Psoas muscle (tissue), 8 donors: ENCODE data around the gene PLEKHN1. TPM values are rescaled to one million over a fixed set of nuclear protein-coding genes. Genes with fewer than 3 reads are reported as not detected.

Experiments
- ATAC-seq, 4 donors: fragments of 200-7000 bp; cut with Tn5 transposase; one replicate each; pipeline ENCODE4 v1.9.1; 2020; ENCODE audit warnings: moderate library complexity in 3 of 4, mild to moderate bottlenecking in 2 of 4
- DNase-seq, 2 donors: peaks; one replicate each; pipeline ENCODE4 v3.0.0-alpha.2; 2020
- H3K27ac ChIP-seq: fragments of 200-600 bp; one replicate; pipeline ENCODE4 v1.8.0; 2022
- H3K27me3 ChIP-seq, 3 donors: fragments of 200-600 bp in 1 of 3; one replicate each; pipeline versions ENCODE4 v1.6.1 to v1.8.0; 2013 to 2022; ENCODE audit warnings: low read length in 2 of 3, mild to moderate bottlenecking in 2 of 3, moderate library complexity in 1 of 3; ENCODE audit not compliant: insufficient read depth in 3 of 3
- H3K36me3 ChIP-seq, 2 donors: fragments of 200-600 bp in 1 of 2; one replicate each; pipeline versions ENCODE4 v1.6.1 to v1.8.0; 2013 to 2022; ENCODE audit warnings: low read depth in 1 of 2, mild to moderate bottlenecking in 1 of 2, moderate library complexity in 1 of 2; ENCODE audit not compliant: insufficient read depth in 1 of 2
- H3K4me1 ChIP-seq: fragments of 200-600 bp; one replicate; pipeline ENCODE4 v1.8.0; 2022
- H3K4me3 ChIP-seq: fragments of 200-600 bp; one replicate; pipeline ENCODE4 v1.8.0; 2022; ENCODE audit warnings: mild to moderate bottlenecking
- H3K9me3 ChIP-seq: fragments of 200-600 bp; one replicate; pipeline ENCODE4 v1.8.0; 2022
- WGBS, 3 donors: extraction: QIAGEN DNeasy Blood & Tissue Kit; methylation state at CpG; one replicate each; pipeline versions ENCODE4 v1.1.6 to v1.1.7; 2013; 5-methylcytosine and 5-hydroxymethylcytosine counted together
- intact Hi-C, 2 donors: fragments of 100-400 bp; cut with DNase I; formaldehyde crosslinking; loops; one replicate each; pipeline versions ENCODE4 v1.11.0 to v1.14.2; 2022
- polyA plus RNA-seq, 3 donors: library from polyadenylated mRNA; stranded (reverse); fragments of 200-250 nt; gene quantifications; one replicate each; pipeline ENCODE4 v1.2.3, GENCODE V29; 2013
- total RNA-seq, 4 donors: library from RNA; stranded (reverse); fragmentation: NEBNext Ultra II Directional in 2 of 4; extraction: Animal tissue kit (Norgen Biotek cat#: 25700) in 2 of 4; gene quantifications; one replicate each; pipeline versions ENCODE4 v1.2.1 to v1.2.4, GENCODE V29; 2021 to 2023
- TF ChIP-seq, protein P1 (sequence below): fragments of 200-600 bp; IDR thresholded peaks from one replicate; pipeline ENCODE4 v1.8.0; 2022; ENCODE audit warnings: antibody characterized with exemption
- donor health status: healthy with polysubstance abuse.
- donor health status: DM: no; HTN: no; CAD: no; lungs with moderate emphysema.
- donor health status: Bipolar disorder and iron deficiency.
- donor health status: healthy.
- donor health status: DM: yes; HTN: yes; CAD: no.
- donor health status: DM: no; HTN: no; CAD: no.
- donor health status: DM: no; HTN: no; CAD: no.
- donor health status: DM: yes; HTN: yes; CAD: no.

Gene PLEKHN1
- total and polyA plus RNA-seq, 7 donors, result 0.03 TPM; not detected in 6

- Histone ChIP-seq H3K27ac (peak overlapping the region; percentile 85), H3K4me3 (peak overlapping the region; percentile 79), H3K27me3 (peaks cover 0 to 30% (median 7%) of the 10 kb centered on the region in 3 donors), H3K36me3 (no peaks in the 10 kb centered on the region), H3K4me1 (peaks cover 4% of the 10 kb centered on the region), H3K9me3 (no peaks in the 10 kb centered on the region)
- peak; percentile 92 to 97 (median 94) for ATAC-seq
- intact Hi-C loops, result no loop called here
- TF ChIP-seq, protein P1, sequence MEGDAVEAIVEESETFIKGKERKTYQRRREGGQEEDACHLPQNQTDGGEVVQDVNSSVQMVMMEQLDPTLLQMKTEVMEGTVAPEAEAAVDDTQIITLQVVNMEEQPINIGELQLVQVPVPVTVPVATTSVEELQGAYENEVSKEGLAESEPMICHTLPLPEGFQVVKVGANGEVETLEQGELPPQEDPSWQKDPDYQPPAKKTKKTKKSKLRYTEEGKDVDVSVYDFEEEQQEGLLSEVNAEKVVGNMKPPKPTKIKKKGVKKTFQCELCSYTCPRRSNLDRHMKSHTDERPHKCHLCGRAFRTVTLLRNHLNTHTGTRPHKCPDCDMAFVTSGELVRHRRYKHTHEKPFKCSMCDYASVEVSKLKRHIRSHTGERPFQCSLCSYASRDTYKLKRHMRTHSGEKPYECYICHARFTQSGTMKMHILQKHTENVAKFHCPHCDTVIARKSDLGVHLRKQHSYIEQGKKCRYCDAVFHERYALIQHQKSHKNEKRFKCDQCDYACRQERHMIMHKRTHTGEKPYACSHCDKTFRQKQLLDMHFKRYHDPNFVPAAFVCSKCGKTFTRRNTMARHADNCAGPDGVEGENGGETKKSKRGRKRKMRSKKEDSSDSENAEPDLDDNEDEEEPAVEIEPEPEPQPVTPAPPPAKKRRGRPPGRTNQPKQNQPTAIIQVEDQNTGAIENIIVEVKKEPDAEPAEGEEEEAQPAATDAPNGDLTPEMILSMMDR, result peak; percentile 55
- WGBS, 3 donors, result 2 to 12% (median 3%) methylated on average over 15 to 75 of the region's 91 CpGs
- DNase-seq, result peak; percentile 87 to 93
Measured at GRCh38 chr1:1019122-1019999, 53.1 kb downstream of the PLEKHN1 start.

- WGBS, 3 donors, result 0% methylated on average over 15 to 54 of the region's 58 CpGs
- ATAC-seq, result peak; percentile 23 to 60 (median 51)
- H3K9me3 ChIP-seq, result no peaks in the 10 kb centered on the region
- peaks cover 4% of the 10 kb centered on the region for H3K4me1 ChIP-seq
- intact Hi-C loops, result no loop called here
- H3K36me3 ChIP-seq, result no peaks in the 10 kb centered on the region
- TF ChIP-seq, protein P1, result no peak
- peak; percentile 54 to 80 for DNase-seq
- H3K27ac ChIP-seq, result peak within 1 kb of the TSS; percentile 85
- peaks cover 0 to 30% (median 11%) of the 10 kb centered on the region in 3 donors for H3K27me3 ChIP-seq
- H3K4me3 ChIP-seq, result peak within 1 kb of the TSS; percentile 79
Measured at GRCh38 chr1:1020000-1020404, 53.7 kb downstream of the PLEKHN1 start, which contains the start of gene AGRN. Gene AGRN (plus strand): TSS chr1:1020120. CDS start chr1:1020173, 53 bp downstream.

- 1 to 2% (median 1%) methylated on average over 13 to 55 of the region's 59 CpGs for WGBS, 3 donors
- peak overlapping the region; percentile 85 for H3K27ac ChIP-seq
- TF ChIP-seq, protein P1, result no peak
Measured at GRCh38 chr1:1020415-1021009, 54.2 kb downstream of the PLEKHN1 start.

DNA sequence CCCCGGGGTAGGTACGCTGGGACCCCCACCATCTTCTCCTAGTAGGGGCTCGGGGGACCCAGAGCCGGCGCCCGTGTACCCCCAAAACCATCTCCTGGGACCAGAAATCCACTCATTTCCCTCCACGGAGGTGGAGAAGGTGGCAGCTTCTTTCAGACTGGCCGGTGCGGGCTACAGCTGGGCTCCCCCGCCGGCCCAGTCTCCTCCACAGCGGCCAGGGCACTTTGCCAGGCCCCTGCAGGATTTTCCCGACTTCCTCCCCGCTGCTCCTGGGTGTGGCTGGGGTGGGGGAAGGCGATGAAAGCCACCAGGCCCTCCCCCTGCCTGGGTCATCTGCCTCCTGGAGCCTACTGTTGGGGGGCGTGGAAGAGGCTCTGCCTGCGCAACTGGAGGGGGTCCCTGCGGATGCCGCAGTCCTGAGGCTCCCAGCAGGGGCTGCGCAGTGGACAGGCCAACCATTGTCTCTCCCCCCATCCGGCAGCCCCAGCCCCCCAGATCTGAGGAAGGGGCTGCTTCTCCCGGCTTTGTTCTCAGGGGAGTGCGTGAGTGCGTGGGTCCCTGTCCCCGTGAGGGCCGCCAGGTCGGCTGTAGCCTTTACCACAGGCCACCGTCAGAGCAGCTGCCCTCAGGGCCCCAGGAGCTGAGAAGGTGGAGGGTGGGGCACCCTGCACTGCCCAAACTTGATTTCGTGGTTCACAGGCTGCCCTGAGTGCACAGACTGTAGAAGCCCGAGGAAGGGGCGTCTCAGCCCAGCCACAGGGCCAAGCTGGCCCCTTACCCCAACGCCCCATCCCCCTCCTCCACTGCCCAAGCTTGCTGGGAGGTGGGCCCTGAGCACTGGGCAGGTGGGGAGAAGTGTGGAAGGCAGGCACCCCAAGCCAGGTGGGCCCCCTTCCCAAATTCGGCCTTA, 55.0 kb downstream of the PLEKHN1 start:
- Histone ChIP-seq H3K36me3 (no peaks in the 10 kb centered on the region), H3K9me3 (no peaks in the 10 kb centered on the region), H3K4me3 (peak overlapping the region; percentile 79), H3K27ac (no peak overlapping the region), H3K4me1 (peaks cover 4% of the 10 kb centered on the region), H3K27me3 (peaks cover 0 to 30% (median 11%) of the 10 kb centered on the region in 3 donors)
- TF ChIP-seq, protein P1, result no peak
- 35 to 42% (median 40%) methylated on average over 32 to 33 of the region's 33 CpGs for WGBS, 3 donors
- intact Hi-C loops, result no loop called here
- DNase-seq, result peak; percentile 63 to 75
- no peak for ATAC-seq

More at GRCh38 chr1:1020415-1021009, 54.2 kb downstream of the PLEKHN1 start:
- Histone ChIP-seq H3K27me3 (peaks cover 0 to 30% (median 11%) of the 10 kb centered on the region in 3 donors), H3K4me3 (peak overlapping the region; percentile 79), H3K36me3 (no peaks in the 10 kb centered on the region), H3K9me3 (no peaks in the 10 kb centered on the region), H3K4me1 (peaks cover 4% of the 10 kb centered on the region)
- no peak for ATAC-seq
- intact Hi-C loops, result no loop called here
- DNase-seq, result no peak
